Naive thymus-derived CD8-positive, alpha-beta T cell (primary cell): ENCODE measurements around the gene TNC. TPM values are rescaled to one million over a fixed set of nuclear protein-coding genes. Genes with fewer than 3 reads are reported as not detected.

ENCODE experiments used
- ATAC-seq, 2 donors: fragments of 150-1000 bp; cut with Tn5 transposase in 1 of 2; sonication (Bioruptor Pico), chemical (Tn5 transposase) in 1 of 2; 1 replicate in 1 of 2; 2 replicates in 1 of 2; pipeline ENCODE4 v1.10.0; 2021; ENCODE audit warnings: mild to moderate bottlenecking in 2 of 2, moderate library complexity in 2 of 2
- POLR2A ChIA-PET: fragments of 350-600 bp; sonication (Branson Sonifier 250); formaldehyde crosslinking; loops from one replicate; lab custom pipeline; 2021; ENCODE audit warnings: antibody characterized with exemption; lab: Charles Lee
- DNase-seq, 10 donors: peaks; one replicate each; pipeline versions ENCODE4 v3.0.0 to v3.0.0-alpha.2; 2020 to 2022
- H3K27ac Mint-ChIP-seq, 10 donors: one replicate each; pipeline ENCODE4 v1.8.0; 2020 to 2022; ENCODE audit warnings: mild to moderate bottlenecking in 10 of 10, mixed read lengths in 10 of 10, moderate library complexity in 4 of 10, inconsistent platforms in 1 of 10
- H3K27me3 Mint-ChIP-seq, 5 donors: one replicate each; pipeline ENCODE4 v1.8.0; 2021 to 2022; ENCODE audit warnings: mixed read lengths in 5 of 5
- H3K36me3 Mint-ChIP-seq, 3 donors: one replicate each; pipeline ENCODE4 v1.8.0; 2020 to 2022; ENCODE audit warnings: mixed read lengths in 3 of 3, mild to moderate bottlenecking in 2 of 3, inconsistent platforms in 1 of 3
- H3K4me1 Mint-ChIP-seq, 4 donors: one replicate each; pipeline ENCODE4 v1.8.0; 2021 to 2022; ENCODE audit warnings: mixed read lengths in 4 of 4
- H3K4me3 Mint-ChIP-seq, 10 donors: one replicate each; pipeline ENCODE4 v1.8.0; 2020 to 2022; ENCODE audit warnings: mild to moderate bottlenecking in 10 of 10, mixed read lengths in 10 of 10, moderate library complexity in 6 of 10, inconsistent platforms in 1 of 10
- H3K9me3 Mint-ChIP-seq, 9 donors: one replicate each; pipeline ENCODE4 v1.8.0; 2020 to 2022; ENCODE audit warnings: mixed read lengths in 9 of 9, mild to moderate bottlenecking in 3 of 9, inconsistent platforms in 1 of 9, moderate library complexity in 1 of 9
- polyA plus RNA-seq, 3 donors: library from polyadenylated mRNA; unstranded; fragments of 300-500 nt; fragmentation: Illumina TruSeq; gene quantifications; one replicate each; pipeline ENCODE4 v1.2.3, GENCODE V29; 2021
- total RNA-seq, 8 experiments: library from RNA in 2 of 8; stranded (reverse) in 2 of 8; gene quantifications; one replicate each; pipeline ENCODE4 v1.2.3 and lab custom pipeline; 2021 to 2026

TNC gene
- total and polyA plus RNA-seq, 5 experiments from 2014 or later: not detected

GRCh38 chr9:115146581-115147021, 28.6 kb upstream of the TNC start:
- no peaks in the 10 kb centered on the region for H3K36me3 Mint-ChIP-seq
- DNase-seq: no peak
- peaks cover 0 to 3% (median 0%) of the 10 kb centered on the region in 9 donors for H3K9me3 Mint-ChIP-seq
- no peak for ATAC-seq
- POLR2A ChIA-PET: no interaction called here
- no peak overlapping the region for H3K4me3 Mint-ChIP-seq
- peaks cover 12 to 34% (median 16%) of the 10 kb centered on the region in 5 donors for H3K27me3 Mint-ChIP-seq
- peaks cover 0 to 4% (median 0%) of the 10 kb centered on the region in 4 donors for H3K4me1 Mint-ChIP-seq
- no peak overlapping the region for H3K27ac Mint-ChIP-seq

GRCh38 chr9:115144706-115145105, 26.7 kb upstream of the TNC start:
- peaks cover 0 to 4% (median 0%) of the 10 kb centered on the region in 4 donors for H3K4me1 Mint-ChIP-seq

GRCh38 chr9:115143689-115144088, 25.7 kb upstream of the TNC start:
- POLR2A ChIA-PET: no interaction called here
- Mint-ChIP-seq H3K4me1 (peaks cover 0 to 4% (median 0%) of the 10 kb centered on the region in 4 donors), H3K27ac (no peak overlapping the region), H3K36me3 (no peaks in the 10 kb centered on the region), H3K27me3 (peaks cover 14 to 43% (median 24%) of the 10 kb centered on the region in 5 donors), H3K4me3 (no peak overlapping the region), H3K9me3 (peaks cover 0 to 3% (median 0%) of the 10 kb centered on the region in 9 donors)
- ATAC-seq (no peak), DNase-seq (no peak)

More at GRCh38 chr9:115144706-115145105, 26.7 kb upstream of the TNC start:
- Mint-ChIP-seq H3K36me3 (no peaks in the 10 kb centered on the region), H3K9me3 (peaks cover 0 to 3% (median 0%) of the 10 kb centered on the region in 9 donors), H3K4me3 (no peak overlapping the region), H3K27me3 (peaks cover 17 to 43% (median 22%) of the 10 kb centered on the region in 5 donors), H3K27ac (no peak overlapping the region)
- DNase-seq: no peak
- ATAC-seq: no peak
- POLR2A ChIA-PET: no interaction called here

- POLR2A ChIA-PET: no interaction called here
- Mint-ChIP-seq H3K9me3 (peaks cover 0 to 3% (median 0%) of the 10 kb centered on the region in 9 donors), H3K4me3 (no peak overlapping the region), H3K36me3 (no peaks in the 10 kb centered on the region), H3K27ac (no peak overlapping the region), H3K27me3 (peaks cover 14 to 43% (median 26%) of the 10 kb centered on the region in 5 donors), H3K4me1 (peaks cover 0 to 4% (median 0%) of the 10 kb centered on the region in 4 donors)
- no peak for ATAC-seq
- DNase-seq: no peak
Observed at GRCh38 chr9:115142517-115143270, 24.7 kb upstream of the TNC start.

GRCh38 chr9:115142090-115142489, 24.1 kb upstream of the TNC start:
- H3K9me3 Mint-ChIP-seq: peaks cover 0 to 3% (median 0%) of the 10 kb centered on the region in 9 donors
- H3K36me3 Mint-ChIP-seq: no peaks in the 10 kb centered on the region
- peaks cover 0 to 4% (median 0%) of the 10 kb centered on the region in 4 donors for H3K4me1 Mint-ChIP-seq
- ATAC-seq (no peak), DNase-seq (no peak)
- H3K4me3 Mint-ChIP-seq: no peak overlapping the region
- no peak overlapping the region for H3K27ac Mint-ChIP-seq
- POLR2A ChIA-PET: no interaction called here
- peaks cover 14 to 49% (median 28%) of the 10 kb centered on the region in 5 donors for H3K27me3 Mint-ChIP-seq

GRCh38 chr9:115141612-115142011, 23.7 kb upstream of the TNC start:
- Mint-ChIP-seq H3K36me3 (no peaks in the 10 kb centered on the region), H3K4me3 (no peak overlapping the region), H3K4me1 (peaks cover 0 to 4% (median 0%) of the 10 kb centered on the region in 4 donors), H3K27me3 (peaks cover 18 to 54% (median 32%) of the 10 kb centered on the region in 5 donors), H3K9me3 (peaks cover 0 to 3% (median 0%) of the 10 kb centered on the region in 9 donors), H3K27ac (no peak overlapping the region)
- ATAC-seq (no peak), DNase-seq (no peak)
- POLR2A ChIA-PET: no interaction called here

- DNase-seq: no peak
- ATAC-seq: no peak
- no peaks in the 10 kb centered on the region for H3K36me3 Mint-ChIP-seq
- POLR2A ChIA-PET: no interaction called here
- peaks cover 17 to 42% (median 34%) of the 10 kb centered on the region in 5 donors for H3K27me3 Mint-ChIP-seq
- H3K9me3 Mint-ChIP-seq: peaks cover 0 to 2% (median 0%) of the 10 kb centered on the region in 9 donors
- peaks cover 0 to 2% (median 0%) of the 10 kb centered on the region in 4 donors for H3K4me1 Mint-ChIP-seq
- H3K27ac Mint-ChIP-seq: no peak overlapping the region
- no peak overlapping the region for H3K4me3 Mint-ChIP-seq
Observed at GRCh38 chr9:115138151-115138550, 20.2 kb upstream of the TNC start.

GRCh38 chr9:115137526-115137925, 19.6 kb upstream of the TNC start:
- no peak overlapping the region for H3K4me3 Mint-ChIP-seq
- DNase-seq: no peak
- H3K9me3 Mint-ChIP-seq: peaks cover 0 to 2% (median 0%) of the 10 kb centered on the region in 9 donors
- no peak overlapping the region for H3K27ac Mint-ChIP-seq
- H3K36me3 Mint-ChIP-seq: no peaks in the 10 kb centered on the region
- POLR2A ChIA-PET: no interaction called here
- ATAC-seq: no peak
- peaks cover 13 to 36% (median 32%) of the 10 kb centered on the region in 5 donors for H3K27me3 Mint-ChIP-seq
- peaks cover 0 to 2% (median 0%) of the 10 kb centered on the region in 4 donors for H3K4me1 Mint-ChIP-seq

- DNase-seq: no peak
- no peak overlapping the region for H3K27ac Mint-ChIP-seq
- H3K27me3 Mint-ChIP-seq: peaks cover 11 to 29% (median 26%) of the 10 kb centered on the region in 5 donors
- no peaks in the 10 kb centered on the region for H3K9me3 Mint-ChIP-seq
- H3K36me3 Mint-ChIP-seq: no peaks in the 10 kb centered on the region
- POLR2A ChIA-PET: no interaction called here
- no peak overlapping the region for H3K4me3 Mint-ChIP-seq
- no peak for ATAC-seq
- H3K4me1 Mint-ChIP-seq: no peaks in the 10 kb centered on the region
Observed at GRCh38 chr9:115135821-115136778, 18.1 kb upstream of the TNC start.

GRCh38 chr9:115134941-115135340, 17.0 kb upstream of the TNC start:
- DNase-seq: no peak
- Mint-ChIP-seq H3K4me1 (no peaks in the 10 kb centered on the region), H3K27me3 (peaks cover 11 to 28% (median 21%) of the 10 kb centered on the region in 5 donors), H3K36me3 (no peaks in the 10 kb centered on the region), H3K4me3 (no peak overlapping the region), H3K27ac (peak overlapping the region in 1 of 10 donors; percentile 9), H3K9me3 (no peaks in the 10 kb centered on the region)
- no peak for ATAC-seq
- POLR2A ChIA-PET: no interaction called here

GRCh38 chr9:115133649-115134048, 15.7 kb upstream of the TNC start:
- peaks cover 0 to 1% (median 0%) of the 10 kb centered on the region in 9 donors for H3K9me3 Mint-ChIP-seq
- no peak for ATAC-seq
- no peaks in the 10 kb centered on the region for H3K4me1 Mint-ChIP-seq
- H3K27me3 Mint-ChIP-seq: peaks cover 8 to 32% (median 25%) of the 10 kb centered on the region in 5 donors
- H3K36me3 Mint-ChIP-seq: no peaks in the 10 kb centered on the region
- DNase-seq: no peak
- POLR2A ChIA-PET: no interaction called here
- H3K4me3 Mint-ChIP-seq: no peak overlapping the region
- H3K27ac Mint-ChIP-seq: no peak overlapping the region

GRCh38 chr9:115132648-115133047, 14.7 kb upstream of the TNC start:
- H3K4me1 Mint-ChIP-seq: no peaks in the 10 kb centered on the region
- no peak for ATAC-seq
- no peak overlapping the region for H3K4me3 Mint-ChIP-seq
- peaks cover 8 to 40% (median 27%) of the 10 kb centered on the region in 5 donors for H3K27me3 Mint-ChIP-seq
- H3K27ac Mint-ChIP-seq: no peak overlapping the region
- peaks cover 0 to 3% (median 0%) of the 10 kb centered on the region in 9 donors for H3K9me3 Mint-ChIP-seq
- POLR2A ChIA-PET: no interaction called here
- no peak for DNase-seq
- no peaks in the 10 kb centered on the region for H3K36me3 Mint-ChIP-seq
